Left renal pelvis (tissue), 4 donors: ENCODE measurements around the gene SERINC2. TPM values are rescaled to one million over a fixed set of nuclear protein-coding genes. Genes with fewer than 3 reads are reported as not detected.
"Not testable (repeated sequence)": the region's sequence is repeated elsewhere in the genome, so short reads cannot be mapped to it uniquely, and the experiment has no call there.

Experiments used
- DNase-seq, 4 donors: peaks; one replicate each; pipeline ENCODE4 v3.0.0-alpha.2; 2013; ENCODE audit warnings: low read depth in 4 of 4, low spot score in 3 of 4
- polyA plus RNA-seq, 4 donors: library from polyadenylated mRNA; unstranded; fragments of 120-200 nt; gene quantifications; one replicate each; pipeline ENCODE4 v1.2.1, GENCODE V29; 2013; ENCODE audit not compliant: insufficient read length in 4 of 4

Gene SERINC2
- polyA plus RNA-seq, 4 donors: 8.8 to 51.2 (median 41.6) TPM

- DNase-seq: not testable (repeated sequence)
Measured at GRCh38 chr1:31431351-31432257, 18.6 kb downstream of the SERINC2 start.

- no peak for DNase-seq
Measured at GRCh38 chr1:31432592-31433395, 19.8 kb downstream of the SERINC2 start.

GRCh38 chr1:31433396-31433930 is 20.4 kb downstream of the SERINC2 start:
- DNase-seq: no peak

GRCh38 chr1:31434101-31434871 is 21.3 kb downstream of the SERINC2 start:
- no peak for DNase-seq

- DNase-seq: no peak
Measured at GRCh38 chr1:31434979-31435378, 22.0 kb downstream of the SERINC2 start.

GRCh38 chr1:31435471-31436409 is 22.7 kb downstream of the SERINC2 start:
- no peak for DNase-seq

- no peak for DNase-seq
Measured at GRCh38 chr1:31436596-31437432, 23.8 kb downstream of the SERINC2 start.

DNA sequence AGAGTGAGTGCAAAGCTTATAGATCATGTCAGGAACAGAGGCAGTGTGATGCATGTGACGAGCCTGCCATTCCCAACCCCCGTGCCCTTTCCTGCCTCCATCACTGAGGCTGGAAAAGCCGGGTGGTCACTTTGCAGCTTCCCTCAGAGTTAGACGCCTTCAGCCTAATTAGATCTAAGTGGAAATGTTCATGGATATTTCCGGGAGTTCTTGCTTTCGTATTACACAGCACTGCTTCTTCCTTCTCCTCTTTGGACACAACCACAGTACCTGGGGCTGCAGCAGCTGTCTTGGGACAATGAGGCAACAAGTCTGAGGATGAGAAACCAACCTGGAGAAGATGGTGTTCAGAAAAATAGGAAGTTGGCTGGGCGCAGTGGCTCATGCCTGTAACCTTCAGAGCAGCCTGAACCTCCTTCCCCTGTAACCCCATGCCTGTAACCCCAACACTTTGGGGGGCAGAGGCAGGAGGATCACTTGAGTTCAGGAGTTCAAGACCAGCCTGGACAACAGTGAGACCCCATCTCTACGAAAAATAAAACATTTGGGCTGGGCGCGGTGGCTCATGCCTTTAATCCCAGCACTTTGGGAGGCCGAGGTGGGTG is 24.5 kb downstream of the SERINC2 start:
- no peak for DNase-seq

DNA sequence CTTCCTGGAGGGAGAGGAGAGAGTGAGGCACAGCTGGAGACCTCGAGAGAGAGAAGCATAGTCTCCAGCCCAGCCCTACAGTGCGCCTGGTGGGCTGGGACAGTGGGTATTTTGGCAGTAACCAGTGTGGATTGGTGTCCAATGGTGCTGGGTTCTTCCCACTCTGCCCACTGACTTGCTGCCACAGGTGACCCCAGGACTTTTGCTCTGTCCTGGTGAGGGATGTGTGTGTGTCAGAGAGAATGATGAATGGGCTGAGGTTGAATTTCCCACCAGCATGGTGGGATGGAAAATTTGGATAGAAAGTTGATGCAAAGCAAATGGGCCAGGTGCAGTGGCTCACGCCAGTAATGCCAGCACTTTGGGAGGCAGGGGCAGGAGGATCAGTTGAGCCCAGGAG is 26.3 kb downstream of the SERINC2 start:
- no peak for DNase-seq

DNA sequence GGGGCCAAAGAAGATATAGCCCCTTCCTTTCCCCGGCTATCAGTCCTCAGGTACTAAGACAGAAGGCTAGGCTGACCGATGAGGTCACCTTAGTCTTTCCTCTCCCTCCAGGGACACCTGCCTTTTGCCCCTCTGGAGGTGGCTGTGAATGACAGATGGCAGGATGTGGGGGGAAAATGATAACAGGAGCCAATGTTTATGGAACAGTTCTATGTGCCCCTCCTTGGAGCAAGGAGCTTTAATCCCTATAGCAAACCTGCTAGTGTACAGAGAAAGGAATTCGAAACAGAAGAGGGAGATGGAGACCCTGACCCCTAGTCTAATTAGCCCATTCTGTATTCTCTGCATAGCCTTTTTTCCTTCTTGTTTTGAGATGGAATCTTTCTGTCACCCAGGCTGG is 28.1 kb downstream of the SERINC2 start:
- DNase-seq: no peak

DNA sequence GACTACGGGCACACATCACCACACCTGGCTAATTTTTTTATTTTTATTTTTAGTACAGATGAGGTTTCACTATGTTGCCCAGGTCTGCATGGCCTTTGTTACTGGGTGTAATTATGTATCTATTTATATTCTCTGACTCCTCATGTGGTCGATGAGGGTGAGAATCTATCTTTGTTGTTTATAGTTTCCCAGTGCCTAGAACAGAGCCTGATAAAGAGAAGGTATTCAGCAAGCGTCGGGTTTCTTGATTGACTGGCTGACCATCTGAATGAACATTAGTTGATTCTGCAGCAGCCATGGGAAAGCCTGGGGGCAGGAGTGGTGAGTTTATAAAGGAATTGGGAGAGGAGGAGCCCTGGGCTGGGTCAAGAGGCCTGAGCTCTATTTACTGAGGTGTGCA is 28.5 kb downstream of the SERINC2 start:
- DNase-seq: no peak

GRCh38 chr1:31441970-31442647 is 29.1 kb downstream of the SERINC2 start:
- no peak for DNase-seq

- DNase-seq: no peak
Measured at GRCh38 chr1:31442648-31442994, 29.6 kb downstream of the SERINC2 start.

GRCh38 chr1:31443673-31444072 is 30.7 kb downstream of the SERINC2 start:
- DNase-seq: no peak

GRCh38 chr1:31444725-31445448 is 31.9 kb downstream of the SERINC2 start:
- DNase-seq: no peak

GRCh38 chr1:31445951-31446350 is 32.9 kb downstream of the SERINC2 start:
- DNase-seq: no peak

- DNase-seq: peak in 1 of 4 donors; percentile 17
Measured at GRCh38 chr1:31447210-31447609, 34.2 kb downstream of the SERINC2 start.
